HG03060 (cell line): ENCODE data around the gene LMBRD2.
"Not testable (repeated sequence)": the region's sequence is repeated elsewhere in the genome, so short reads cannot be mapped to it uniquely, and the experiment has no call there.

Source experiments
- ATAC-seq: cut with Tn5 transposase; IDR thresholded peaks from one replicate; pipeline ENCODE4 v1.9.1; 2021; ENCODE audit warnings: low read depth, moderate number of reproducible peaks; ENCODE audit not compliant: unreplicated experiment

LMBRD2 gene

GRCh38 chr5:36162810-36163486, 11.3 kb upstream of the LMBRD2 start:
- ATAC-seq, result no peak

GRCh38 chr5:36161361-36161760, 9.7 kb upstream of the LMBRD2 start:
- ATAC-seq, result no peak

GRCh38 chr5:36160617-36161016, 8.9 kb upstream of the LMBRD2 start:
- no peak for ATAC-seq

- ATAC-seq, result no peak
These were observed 6.5 kb upstream of the LMBRD2 start for GRCh38 chr5:36158144-36158543.

- ATAC-seq, result no peak
These were observed 4.9 kb upstream of the LMBRD2 start for GRCh38 chr5:36156619-36157018.

GRCh38 chr5:36156121-36156601, 4.5 kb upstream of the LMBRD2 start:
- no peak for ATAC-seq

GRCh38 chr5:36155291-36155690, 3.6 kb upstream of the LMBRD2 start:
- no peak for ATAC-seq

- ATAC-seq, result no peak
These were observed 2.0 kb upstream of the LMBRD2 start for GRCh38 chr5:36153726-36154125.

- no peak for ATAC-seq
These were observed 1.6 kb upstream of the LMBRD2 start for GRCh38 chr5:36153298-36153677.

- ATAC-seq, result no peak
These were observed 924 bp upstream of the LMBRD2 start for GRCh38 chr5:36152324-36153297.

GRCh38 chr5:36150676-36151433, 832 bp downstream of the LMBRD2 start:
- ATAC-seq, result no peak

GRCh38 chr5:36147681-36148080, 4.0 kb downstream of the LMBRD2 start:
- no peak for ATAC-seq

GRCh38 chr5:36146390-36146789, 5.3 kb downstream of the LMBRD2 start:
- ATAC-seq, result no peak

- no peak for ATAC-seq
These were observed 6.4 kb downstream of the LMBRD2 start for GRCh38 chr5:36145311-36145710.

- ATAC-seq, result no peak
These were observed 12.6 kb downstream of the LMBRD2 start for GRCh38 chr5:36138900-36139683.

- ATAC-seq, result no peak
These were observed 15.1 kb downstream of the LMBRD2 start for GRCh38 chr5:36136581-36136980.

- no peak for ATAC-seq
These were observed 15.7 kb downstream of the LMBRD2 start for GRCh38 chr5:36135988-36136387.

GRCh38 chr5:36133009-36133408, 18.7 kb downstream of the LMBRD2 start:
- not testable (repeated sequence) for ATAC-seq

GRCh38 chr5:36129666-36130065, 22.0 kb downstream of the LMBRD2 start:
- ATAC-seq, result not testable (repeated sequence)

- no peak for ATAC-seq
These were observed 22.9 kb downstream of the LMBRD2 start for GRCh38 chr5:36128795-36129194.
